Panc1 (cell line): ENCODE measurements around the gene RALGPS2. TPM values are rescaled to one million over a fixed set of nuclear protein-coding genes. Genes with fewer than 3 reads are reported as not detected.

ENCODE experiments used
- ATAC-seq: fragments of 200-7000 bp; cut with Tn5 transposase; 2 replicates; pipeline ENCODE4 v1.9.1; 2020; ENCODE audit warnings: mild to moderate bottlenecking, moderate library complexity
- BruUV-seq: library from RNA; stranded (reverse); fragments of 400-500 nt; replicated peaks from 2 replicates; lab custom pipeline; 2021; lab: Mats Ljungman, UMichigan
- CTCF ChIA-PET: fragments of 300-600 bp; sonication (Branson Sonifier 250); formaldehyde crosslinking; loops from one replicate; lab custom pipeline; 2022; ENCODE audit warnings: antibody characterized with exemption; lab: Charles Lee
- POLR2A ChIA-PET: fragments of 300-600 bp; sonication (Branson Sonifier 250); formaldehyde crosslinking; loops from one replicate; lab custom pipeline; 2022; ENCODE audit warnings: antibody characterized with exemption; lab: Charles Lee
- DNase-seq: peaks from one replicate; pipeline ENCODE4 v3.0.0-alpha.2; 2010; ENCODE audit warnings: low read depth, low spot score
- H3K27ac ChIP-seq: 2 replicates; pipeline ENCODE4 v1.5.1; 2011; ENCODE audit warnings: mild to moderate bottlenecking, low read length, inconsistent platforms
- H3K27me3 ChIP-seq: fragments of 200-500 bp; sonication (Bioruptor generic); 2 replicates; pipeline ENCODE4 v1.6.0; 2014; ENCODE audit warnings: low read length, inconsistent platforms; ENCODE audit not compliant: control insufficient read depth, insufficient read depth
- H3K36me3 ChIP-seq: fragments of 200-500 bp; sonication (Bioruptor generic); 2 replicates; pipeline ENCODE4 v1.5.1; 2014; ENCODE audit warnings: inconsistent platforms, mild to moderate bottlenecking, low read length, moderate library complexity; ENCODE audit not compliant: control insufficient read depth, insufficient read depth
- H3K4me1 ChIP-seq: 2 replicates; pipeline ENCODE4 v1.5.1; 2011; ENCODE audit warnings: inconsistent platforms, mild to moderate bottlenecking, low read length, moderate library complexity; ENCODE audit not compliant: control insufficient read depth, insufficient read depth
- H3K4me3 ChIP-seq, 2 experiments: 2 replicates each; pipeline ENCODE4 v1.5.1; 2011 to 2012; ENCODE audit warnings: low read depth in 2 of 2, low read length in 2 of 2, mild to moderate bottlenecking in 2 of 2, inconsistent platforms in 1 of 2, moderate library complexity in 1 of 2
- H3K9me3 ChIP-seq: fragments of 200-500 bp; sonication (Bioruptor generic); 2 replicates; pipeline ENCODE4 v1.5.1; 2014; ENCODE audit warnings: low read depth, mild to moderate bottlenecking, inconsistent platforms, low read length, moderate library complexity; ENCODE audit not compliant: control insufficient read depth, insufficient read depth
- CTCF ChIP-seq: fragments of 450-650 bp; IDR thresholded peaks from 2 replicates; pipeline ENCODE4 v1.5.1; 2017; ENCODE audit warnings: mild to moderate bottlenecking
- POLR2AphosphoS5 ChIP-seq: IDR thresholded peaks from 2 replicates; pipeline ENCODE4 v1.6.1; 2012; ENCODE audit warnings: mild to moderate bottlenecking, low read depth, low read length, moderate library complexity
- REST ChIP-seq, 2 experiments: IDR thresholded peaks; 2 replicates each; pipeline ENCODE4 v1.6.1; 2011 to 2012; ENCODE audit warnings: low read depth in 2 of 2, control low read depth in 1 of 2, low read length in 1 of 2, mild to moderate bottlenecking in 1 of 2, moderate library complexity in 1 of 2; ENCODE audit not compliant: insufficient read depth in 1 of 2
- SIN3A ChIP-seq: IDR thresholded peaks from 2 replicates; pipeline ENCODE4 v1.6.1; 2012; ENCODE audit warnings: low read depth, mild to moderate bottlenecking, low read length, moderate library complexity, borderline replicate concordance; ENCODE audit not compliant: insufficient read depth
- TCF7L2 ChIP-seq: IDR thresholded peaks from 2 replicates; pipeline ENCODE4 v1.6.1; 2011; ENCODE audit warnings: mild to moderate bottlenecking, low read depth, low read length, inconsistent platforms
- in situ Hi-C: cut with HindIII; loops from 2 replicates; pipeline ENCODE4 v1.10.0; 2016; ENCODE audit warnings: low sequenced_read_pairs, low pct_unique_long_range_greater_than_20kb
- intact Hi-C: fragments of 100-400 bp; cut with micrococcal nuclease; formaldehyde crosslinking; loops from one replicate; pipeline ENCODE4 v1.10.0; 2022; ENCODE audit not compliant: unreplicated experiment
- total RNA-seq: library from RNA; stranded (reverse); gene quantifications from one replicate; pipeline ENCODE4 v1.2.1, GENCODE V29; 2021; ENCODE audit not compliant: unreplicated experiment

RALGPS2 gene
- total RNA-seq, 1 experiment from 2014 or later, result 5.4 TPM

- peak; percentile 56 for DNase-seq
- H3K9me3 ChIP-seq, result no peaks in the 10 kb centered on the region
- ATAC-seq, result no peak
- TF ChIP-seq TCF7L2 (no peak), POLR2AphosphoS5 (no peak), SIN3A (no peak), REST (IDR thresholded peaks at IDR 0.05; ENCODE audit: insufficient read depth in 1 of 2, low read depth in 2 of 2, low read length in 1 of 2) (no peak), CTCF (no peak)
- H3K27ac ChIP-seq, result no peak overlapping the region
- intact Hi-C loops (no loop called here), in situ Hi-C loops (no loop called here)
- no peaks in the 10 kb centered on the region for H3K27me3 ChIP-seq
- no peak overlapping the region for H3K4me3 ChIP-seq
- CTCF ChIA-PET, result no interaction called here
- POLR2A ChIA-PET, result no interaction called here
- no peaks in the 10 kb centered on the region for H3K4me1 ChIP-seq
- H3K36me3 ChIP-seq, result no peaks in the 10 kb centered on the region
- no TSS peak for BruUV-seq
Observed at GRCh38 chr1:178684542-178685000, 40.5 kb upstream of the RALGPS2 start.

DNA sequence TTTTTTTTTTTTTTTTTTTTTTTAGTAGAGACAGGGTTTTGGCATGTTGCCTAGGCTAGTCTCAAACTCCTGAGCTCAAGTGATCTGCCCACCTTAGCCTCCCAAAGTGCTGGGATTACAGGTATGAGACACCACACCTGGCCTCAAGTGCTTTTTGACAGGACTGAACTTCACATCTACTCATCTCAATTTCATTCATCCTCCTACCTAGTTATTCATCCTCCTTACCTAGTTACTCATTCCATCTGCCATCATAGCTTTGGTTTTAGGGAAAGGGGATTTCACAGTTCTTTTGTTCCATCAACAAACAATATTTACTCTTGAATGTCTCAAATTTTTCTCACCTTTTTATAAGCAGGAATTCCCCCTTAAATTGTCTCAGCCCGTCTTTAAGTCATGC, 38.6 kb upstream of the RALGPS2 start:
- H3K4me3 ChIP-seq, result no peak overlapping the region
- BruUV-seq, result no TSS peak
- no peak for ATAC-seq
- intact Hi-C loops (no loop called here), in situ Hi-C loops (no loop called here)
- ChIA-PET CTCF (no interaction called here), POLR2A (no interaction called here)
- TF ChIP-seq CTCF (no peak), SIN3A (no peak), REST (IDR thresholded peaks at IDR 0.05; ENCODE audit: insufficient read depth in 1 of 2, low read depth in 2 of 2, low read length in 1 of 2) (no peak), POLR2AphosphoS5 (no peak), TCF7L2 (no peak)
- H3K27ac ChIP-seq, result no peak overlapping the region
- H3K9me3 ChIP-seq, result no peaks in the 10 kb centered on the region
- no peaks in the 10 kb centered on the region for H3K36me3 ChIP-seq
- no peaks in the 10 kb centered on the region for H3K4me1 ChIP-seq
- DNase-seq, result no peak
- no peaks in the 10 kb centered on the region for H3K27me3 ChIP-seq
